ENCODE data around the gene RTN3. TPM values are rescaled to one million over a fixed set of nuclear protein-coding genes. Genes with fewer than 3 reads are reported as not detected.

Gene RTN3
- total RNA-seq, 1 experiment from 2014 or later, result 173 TPM

- no peaks in the 10 kb centered on the region for H4K20me1 ChIP-seq (ENCODE audit: control insufficient read depth, insufficient read depth, insufficient read length)
- Mint-ChIP-seq H3K27me3 (ENCODE audit: low read depth) (no peaks in the 10 kb centered on the region; the same call in 1 of the 2 replicates), H3K4me3 (peak overlapping the region; percentile 92 to 95), H3K9me3 (0 out of 5 replicates have a peak, but pooled peaks cover 0 to 2% of the 10 kb centered on the region in 2 experiments), H3K4me1 (peaks cover 46 to 55% of the 10 kb centered on the region in 2 experiments), H3K36me3 (ENCODE audit: insufficient read depth in 1 of 3, low read depth in 3 of 3) (peaks cover 0 to 57% (median 24%) of the 10 kb centered on the region in 3 experiments; a peak in 5 of 7 replicates), H3K27ac (peak overlapping the region; percentile 79 to 97 (median 87); a peak in 3 of 7 replicates)
- H3K56ac ChIP-seq (ENCODE audit: insufficient read length, low read depth, low read length), result no peak overlapping the region
- no peak overlapping the region for H4K91ac ChIP-seq (ENCODE audit: insufficient read length, low read depth, low read length)
- no peak overlapping the region for H2BK12ac ChIP-seq (ENCODE audit: insufficient read length, low read depth, low read length)
- no peak overlapping the region for H2BK15ac ChIP-seq (ENCODE audit: low read depth, low read length)
- H3K9ac ChIP-seq (ENCODE audit: extremely low read depth, insufficient read length, low read length), result peak overlapping the region; percentile 86
- no peak overlapping the region for H2AFZ ChIP-seq (ENCODE audit: low read length)
- peak; percentile 20; the same call in 2 of the 3 replicates for TF ChIP-seq CTCF (conservative IDR thresholded peaks at IDR 0.05)
- H4K5ac ChIP-seq (ENCODE audit: insufficient read length, low read depth, low read length), result no peak overlapping the region
- H2AK5ac ChIP-seq (ENCODE audit: insufficient read length, low read length), result no peak overlapping the region
- H3K14ac ChIP-seq (ENCODE audit: insufficient read depth, low read length), result peak overlapping the region; percentile 91
- no peaks in the 10 kb centered on the region for H3K27me3 ChIP-seq (ENCODE audit: insufficient read depth, low read length)
- H3K4me2 ChIP-seq (ENCODE audit: insufficient read depth, insufficient read length, low read length), result peak overlapping the region; percentile 87
- H2BK5ac ChIP-seq (ENCODE audit: insufficient read length, low read length), result no peak overlapping the region
- no peaks in the 10 kb centered on the region for H3K9me3 ChIP-seq (ENCODE audit: control insufficient read depth, low read depth, low read length)
- H3K23ac ChIP-seq (ENCODE audit: insufficient read length, low read depth, low read length), result no peak overlapping the region
- H2BK20ac ChIP-seq (ENCODE audit: low read depth, low read length, poor library complexity, severe bottlenecking), result no peak overlapping the region
- H3K79me2 ChIP-seq (ENCODE audit: insufficient read depth, low read length), result peaks cover 6% of the 10 kb centered on the region; the same call in 1 of the 2 replicates
- no peak overlapping the region for H3T11ph ChIP-seq (ENCODE audit: low read length)
- H3K27ac ChIP-seq (ENCODE audit: insufficient read length, low read depth, low read length), result no peak overlapping the region
- H3K23me2 ChIP-seq (ENCODE audit: insufficient read length, low read depth, low read length, poor library complexity, severe bottlenecking), result peaks cover 22% of the 10 kb centered on the region
- peaks cover 2% of the 10 kb centered on the region for H3K79me1 ChIP-seq (ENCODE audit: insufficient read depth, low read depth, low read length, poor library complexity, severe bottlenecking)
- H3K4me1 ChIP-seq (ENCODE audit: insufficient read depth, low read length), result no peaks in the 10 kb centered on the region; the same call in 1 of the 2 replicates
- DNase-seq, result peak; percentile 58
- no CpG with 5 or more reads among the region's 96 CpGs for WGBS (ENCODE audit: extremely low coverage, insufficient read length, low lambda C conversion rate)
- H2BK120ac ChIP-seq (ENCODE audit: low read depth, low read length, poor library complexity, severe bottlenecking), result no peak overlapping the region
- H3K4ac ChIP-seq (ENCODE audit: low read depth, low read length), result no peak overlapping the region; the same call in 1 of the 2 replicates
- peak overlapping the region; percentile 94 for H3K18ac ChIP-seq (ENCODE audit: insufficient read length, low read depth, low read length)
- no peak overlapping the region for H4K8ac ChIP-seq (replicated peaks; ENCODE audit: insufficient read length, low read depth, low read length)
Measured at GRCh38 chr11:63762654-63763495, 81.6 kb downstream of the RTN3 start.
